Calu3 (cell line): ENCODE measurements around the gene DYNLT5. TPM values are rescaled to one million over a fixed set of nuclear protein-coding genes. Genes with fewer than 3 reads are reported as not detected.
"Not testable (repeated sequence)": the region's sequence is repeated elsewhere in the genome, so short reads cannot be mapped to it uniquely, and the experiment has no call there.

Experiments
- BruUV-seq: library from RNA; stranded (reverse); fragments of 400-500 nt; replicated peaks from 2 replicates; lab custom pipeline; 2021; lab: Mats Ljungman, UMichigan
- CTCF ChIA-PET: fragments of 300-600 bp; sonication (Branson Sonifier 250); formaldehyde crosslinking; loops from one replicate; lab custom pipeline; 2022; ENCODE audit warnings: antibody characterized with exemption; lab: Charles Lee
- DNase-seq: peaks from one replicate; pipeline ENCODE4 v3.0.0; 2022
- H3K27ac Mint-ChIP-seq: one replicate; pipeline ENCODE4 v1.8.0; 2022; ENCODE audit warnings: mixed read lengths; ENCODE audit not compliant: unreplicated experiment
- H3K27me3 Mint-ChIP-seq: one replicate; pipeline ENCODE4 v1.8.0; 2022; ENCODE audit warnings: mixed read lengths; ENCODE audit not compliant: unreplicated experiment
- H3K36me3 Mint-ChIP-seq: one replicate; pipeline ENCODE4 v1.8.0; 2022; ENCODE audit warnings: mild to moderate bottlenecking, moderate library complexity, mixed read lengths; ENCODE audit not compliant: insufficient read depth, unreplicated experiment
- H3K4me1 Mint-ChIP-seq: one replicate; pipeline ENCODE4 v1.8.0; 2022; ENCODE audit warnings: mild to moderate bottlenecking, low read depth, mixed read lengths; ENCODE audit not compliant: unreplicated experiment
- H3K4me3 Mint-ChIP-seq: one replicate; pipeline ENCODE4 v1.8.0; 2022; ENCODE audit warnings: mild to moderate bottlenecking, low read depth, moderate library complexity, mixed read lengths; ENCODE audit not compliant: unreplicated experiment
- H3K9me3 Mint-ChIP-seq: one replicate; pipeline ENCODE4 v1.8.0; 2022; ENCODE audit warnings: low read depth, mixed read lengths; ENCODE audit not compliant: unreplicated experiment
- intact Hi-C: fragments of 100-400 bp; cut with micrococcal nuclease; formaldehyde crosslinking; loops from one replicate; pipeline ENCODE4 v1.10.0; 2022; ENCODE audit not compliant: unreplicated experiment
- total RNA-seq: library from RNA; stranded (reverse); gene quantifications from 2 replicates; pipeline ENCODE4 v1.2.3, GENCODE V29; 2022
- TF ChIP-seq, protein P1 (sequence below): fragments of 200-600 bp; IDR thresholded peaks from one replicate; pipeline ENCODE4 v1.8.0; 2022; ENCODE audit warnings: antibody characterized with exemption; ENCODE audit not compliant: unreplicated experiment

The DYNLT5 gene
- total RNA-seq, 1 experiment from 2014 or later = not detected

DNA sequence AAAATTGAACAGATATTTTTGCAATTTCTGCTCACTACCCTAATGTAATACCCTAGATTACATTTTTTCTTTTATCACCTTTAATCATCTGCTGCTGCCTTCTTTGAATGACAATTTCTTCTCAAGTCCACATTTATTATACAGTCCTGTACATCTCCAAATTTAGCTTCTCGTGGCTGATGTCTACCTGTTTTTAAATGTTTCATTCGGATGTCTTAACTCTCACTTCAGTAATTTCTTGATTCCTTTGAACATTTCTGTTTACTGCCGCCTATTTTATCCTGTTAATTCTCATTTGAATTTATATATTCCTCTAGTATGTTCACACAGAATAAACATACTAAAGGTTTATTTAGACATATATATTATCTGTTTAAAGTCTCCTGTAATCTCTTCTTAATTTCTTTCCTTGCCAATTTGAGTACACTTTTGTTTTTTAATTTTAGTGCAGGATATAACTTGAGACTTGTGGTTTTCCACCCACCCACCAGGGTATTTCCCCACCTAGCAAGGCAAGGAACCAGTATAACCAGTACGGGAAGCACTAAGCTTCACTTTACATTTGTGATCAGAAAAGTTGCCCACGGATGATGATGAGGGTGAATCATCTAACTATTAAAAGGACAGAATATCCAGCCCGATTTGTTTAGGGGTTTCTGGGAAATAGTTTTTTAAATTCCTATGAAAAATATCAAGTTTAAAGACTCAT is 36.1 kb downstream of the DYNLT5 start:
- Mint-ChIP-seq H3K4me3 (no peak overlapping the region), H3K27me3 (no peaks in the 10 kb centered on the region), H3K27ac (peak overlapping the region; percentile 40), H3K36me3 (no peaks in the 10 kb centered on the region), H3K9me3 (no peaks in the 10 kb centered on the region), H3K4me1 (peaks cover 11% of the 10 kb centered on the region)
- CTCF ChIA-PET = no interaction called here
- BruUV-seq = no TSS peak
- peak; percentile 44 for DNase-seq
- intact Hi-C loops = no loop called here
- TF ChIP-seq, protein P1, sequence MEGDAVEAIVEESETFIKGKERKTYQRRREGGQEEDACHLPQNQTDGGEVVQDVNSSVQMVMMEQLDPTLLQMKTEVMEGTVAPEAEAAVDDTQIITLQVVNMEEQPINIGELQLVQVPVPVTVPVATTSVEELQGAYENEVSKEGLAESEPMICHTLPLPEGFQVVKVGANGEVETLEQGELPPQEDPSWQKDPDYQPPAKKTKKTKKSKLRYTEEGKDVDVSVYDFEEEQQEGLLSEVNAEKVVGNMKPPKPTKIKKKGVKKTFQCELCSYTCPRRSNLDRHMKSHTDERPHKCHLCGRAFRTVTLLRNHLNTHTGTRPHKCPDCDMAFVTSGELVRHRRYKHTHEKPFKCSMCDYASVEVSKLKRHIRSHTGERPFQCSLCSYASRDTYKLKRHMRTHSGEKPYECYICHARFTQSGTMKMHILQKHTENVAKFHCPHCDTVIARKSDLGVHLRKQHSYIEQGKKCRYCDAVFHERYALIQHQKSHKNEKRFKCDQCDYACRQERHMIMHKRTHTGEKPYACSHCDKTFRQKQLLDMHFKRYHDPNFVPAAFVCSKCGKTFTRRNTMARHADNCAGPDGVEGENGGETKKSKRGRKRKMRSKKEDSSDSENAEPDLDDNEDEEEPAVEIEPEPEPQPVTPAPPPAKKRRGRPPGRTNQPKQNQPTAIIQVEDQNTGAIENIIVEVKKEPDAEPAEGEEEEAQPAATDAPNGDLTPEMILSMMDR = no peak

GRCh38 chr1:66791621-66792610 is 39.7 kb downstream of the DYNLT5 start:
- Mint-ChIP-seq H3K36me3 (no peaks in the 10 kb centered on the region), H3K4me1 (peaks cover 11% of the 10 kb centered on the region), H3K4me3 (no peak overlapping the region), H3K27ac (no peak overlapping the region), H3K9me3 (no peaks in the 10 kb centered on the region), H3K27me3 (no peaks in the 10 kb centered on the region)
- TF ChIP-seq, protein P1 = no peak
- DNase-seq = no peak
- intact Hi-C loops = no loop called here
- no TSS peak for BruUV-seq
- CTCF ChIA-PET = interaction anchor here (0.6 kb wide), 1 partner anchor 33 kb away, joined by 3 read pairs; no protein-coding TSS in a partner anchor

GRCh38 chr1:66795839-66796238 is 43.6 kb downstream of the DYNLT5 start:
- H3K36me3 Mint-ChIP-seq, CTCF ChIA-PET, DNase-seq, H3K4me1 Mint-ChIP-seq, H3K4me3 Mint-ChIP-seq, H3K9me3 Mint-ChIP-seq, H3K27ac Mint-ChIP-seq, intact Hi-C loops, H3K27me3 Mint-ChIP-seq, BruUV-seq: not testable (repeated sequence)

DNA sequence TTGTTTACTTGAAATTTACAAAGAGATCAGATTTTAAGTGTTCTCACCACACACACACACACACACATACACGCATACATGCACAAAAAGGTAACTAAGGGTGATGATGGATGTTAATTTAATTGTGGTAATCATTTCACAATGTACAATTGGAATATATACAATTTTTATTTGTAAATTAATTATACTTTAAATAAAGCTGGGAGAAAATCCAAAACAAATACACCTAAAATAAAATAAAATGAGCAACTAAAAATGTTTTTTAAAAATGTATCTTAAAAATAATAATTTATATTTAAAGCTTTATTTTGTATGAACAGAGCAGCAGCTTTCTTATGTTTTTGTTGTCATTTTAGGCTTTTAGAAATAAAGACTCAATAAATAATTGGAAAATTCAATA is 57.0 kb downstream of the DYNLT5 start:
- no peaks in the 10 kb centered on the region for H3K4me1 Mint-ChIP-seq
- TF ChIP-seq, protein P1 = no peak
- H3K27ac Mint-ChIP-seq = no peak overlapping the region
- no peak for DNase-seq
- no peak overlapping the region for H3K4me3 Mint-ChIP-seq
- no peaks in the 10 kb centered on the region for H3K36me3 Mint-ChIP-seq
- peaks cover 1% of the 10 kb centered on the region for H3K27me3 Mint-ChIP-seq
- intact Hi-C loops = no loop called here
- no TSS peak for BruUV-seq
- CTCF ChIA-PET = interaction anchor here (0.7 kb wide), 1 partner anchor 302 kb away, joined by 3 read pairs; no protein-coding TSS in a partner anchor
- H3K9me3 Mint-ChIP-seq = peaks cover 2% of the 10 kb centered on the region
